B cell (primary cell): ENCODE data around the gene TOLLIP.

ENCODE experiments used
- EZH2 ChIP-seq: IDR thresholded peaks from 2 replicates; pipeline ENCODE4 v1.6.1; 2012; ENCODE audit warnings: borderline replicate concordance, low read depth, mild to moderate bottlenecking, moderate library complexity, low read length; ENCODE audit not compliant: insufficient read depth, poor library complexity, severe bottlenecking
- TF ChIP-seq, protein P1 (sequence below): fragments of 200-600 bp; IDR thresholded peaks from one replicate; pipeline ENCODE4 v1.8.0; 2022; ENCODE audit warnings: antibody characterized with exemption, mild to moderate bottlenecking

GRCh38 chr11:1291295-1292017, 18.0 kb downstream of the TOLLIP start:
- TF ChIP-seq, protein P1, sequence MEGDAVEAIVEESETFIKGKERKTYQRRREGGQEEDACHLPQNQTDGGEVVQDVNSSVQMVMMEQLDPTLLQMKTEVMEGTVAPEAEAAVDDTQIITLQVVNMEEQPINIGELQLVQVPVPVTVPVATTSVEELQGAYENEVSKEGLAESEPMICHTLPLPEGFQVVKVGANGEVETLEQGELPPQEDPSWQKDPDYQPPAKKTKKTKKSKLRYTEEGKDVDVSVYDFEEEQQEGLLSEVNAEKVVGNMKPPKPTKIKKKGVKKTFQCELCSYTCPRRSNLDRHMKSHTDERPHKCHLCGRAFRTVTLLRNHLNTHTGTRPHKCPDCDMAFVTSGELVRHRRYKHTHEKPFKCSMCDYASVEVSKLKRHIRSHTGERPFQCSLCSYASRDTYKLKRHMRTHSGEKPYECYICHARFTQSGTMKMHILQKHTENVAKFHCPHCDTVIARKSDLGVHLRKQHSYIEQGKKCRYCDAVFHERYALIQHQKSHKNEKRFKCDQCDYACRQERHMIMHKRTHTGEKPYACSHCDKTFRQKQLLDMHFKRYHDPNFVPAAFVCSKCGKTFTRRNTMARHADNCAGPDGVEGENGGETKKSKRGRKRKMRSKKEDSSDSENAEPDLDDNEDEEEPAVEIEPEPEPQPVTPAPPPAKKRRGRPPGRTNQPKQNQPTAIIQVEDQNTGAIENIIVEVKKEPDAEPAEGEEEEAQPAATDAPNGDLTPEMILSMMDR = no peak
- no peak for TF ChIP-seq EZH2
